SIG-M5 (cell line): ENCODE measurements around the gene KRT1.
"Not testable (repeated sequence)": the region's sequence is repeated elsewhere in the genome, so short reads cannot be mapped to it uniquely, and the experiment has no call there.

Source experiments
- DNase-seq: peaks from one replicate; lab custom pipeline; 2025; lab: John Stamatoyannopoulos, UW

The KRT1 gene

GRCh38 chr12:52680363-52680762 is at the start of gene KRT1:
KRT1 (minus strand) TSS chr12:52680407; CDS start chr12:52680348, 59 bp downstream.
- no peak for DNase-seq

GRCh38 chr12:52729147-52729546 is 48.9 kb upstream of the KRT1 start:
- no peak for DNase-seq

DNA sequence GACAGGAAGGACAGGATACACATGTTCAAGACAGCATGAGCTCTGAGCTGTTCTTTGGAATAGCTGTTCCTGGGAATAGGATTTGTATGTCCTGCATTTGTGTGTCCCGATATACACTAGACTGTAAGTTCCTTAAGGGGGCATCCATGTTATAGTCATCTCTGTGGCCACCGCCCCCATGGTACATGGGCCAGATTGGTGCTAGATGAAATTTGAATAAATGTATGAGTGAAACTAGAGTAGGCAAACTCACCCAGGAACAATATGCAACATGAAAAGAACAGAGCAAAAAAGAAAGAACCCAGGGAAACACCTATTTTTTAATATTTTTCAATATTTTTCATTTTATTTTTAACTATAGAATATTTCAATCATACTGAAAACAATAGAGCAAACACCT is 48.2 kb upstream of the KRT1 start:
- DNase-seq = no peak

DNA sequence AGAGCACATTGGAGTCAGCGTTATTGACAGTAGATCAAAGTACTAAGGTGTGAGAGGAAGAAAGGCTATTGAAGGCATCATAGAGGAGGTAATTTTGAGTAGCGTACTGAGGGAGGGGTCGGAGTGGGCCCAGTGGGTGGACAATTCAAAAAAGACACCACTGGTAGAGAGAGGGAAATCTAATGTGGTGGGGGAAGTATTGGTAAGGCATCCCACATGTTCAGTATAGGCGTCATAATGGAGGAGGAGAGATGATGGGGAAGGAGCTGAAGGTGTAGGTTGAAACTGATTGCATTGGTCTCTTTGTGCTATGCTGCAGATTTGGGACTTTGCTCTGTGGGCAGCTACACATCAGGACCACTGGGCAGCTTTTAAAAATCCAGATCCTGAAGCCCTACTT is 46.8 kb upstream of the KRT1 start:
- DNase-seq = no peak

- no peak for DNase-seq
These were observed 46.2 kb upstream of the KRT1 start for GRCh38 chr12:52726451-52726850.

DNA sequence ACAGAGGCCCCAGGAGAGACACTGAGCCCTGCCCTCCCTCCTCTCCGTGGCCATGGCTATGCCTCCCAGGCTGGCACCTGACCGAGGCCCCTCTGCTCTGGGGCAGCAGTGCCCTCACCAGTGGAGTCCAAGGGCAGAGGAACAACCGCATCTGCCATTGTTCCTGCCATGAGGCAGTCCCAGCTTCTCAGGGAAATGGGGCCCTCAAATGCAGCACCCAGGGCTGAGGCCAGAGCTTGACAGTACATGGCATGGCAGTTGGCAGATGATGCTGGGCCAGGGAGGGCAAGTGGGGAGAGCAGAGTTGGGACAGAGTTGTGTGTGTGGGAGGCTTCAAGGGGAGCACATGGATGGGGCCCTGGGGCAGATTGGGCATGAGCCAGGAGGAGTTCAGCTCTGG is 44.2 kb upstream of the KRT1 start:
- no peak for DNase-seq

GRCh38 chr12:52722680-52723079 is 42.5 kb upstream of the KRT1 start:
- DNase-seq = no peak

- DNase-seq = no peak
These were observed 41.7 kb upstream of the KRT1 start for GRCh38 chr12:52721838-52722470.

GRCh38 chr12:52720365-52720886 is 40.2 kb upstream of the KRT1 start:
- DNase-seq = no peak

GRCh38 chr12:52716061-52716460 is 35.9 kb upstream of the KRT1 start:
- no peak for DNase-seq

DNA sequence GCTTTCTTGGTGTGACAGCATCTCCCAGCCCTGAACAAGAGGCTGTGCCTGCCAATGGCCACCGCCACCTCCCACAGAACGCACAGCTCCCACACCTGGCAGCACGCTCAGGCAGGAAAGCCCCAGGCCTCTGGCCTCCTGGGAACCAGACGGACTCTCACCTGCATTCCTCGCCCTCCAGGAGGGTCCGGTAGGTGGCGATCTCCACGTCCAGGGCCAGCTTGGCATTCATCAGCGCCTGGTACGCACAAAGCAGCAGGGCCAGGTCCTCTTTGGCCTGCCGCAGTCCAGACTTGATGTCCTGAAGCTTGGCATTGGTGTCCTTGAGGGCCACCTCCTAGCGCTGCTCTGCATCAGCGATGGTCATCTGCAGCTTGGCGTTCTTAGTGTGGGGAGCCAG is 35.2 kb upstream of the KRT1 start:
- DNase-seq = no peak

GRCh38 chr12:52714887-52715281 is 34.7 kb upstream of the KRT1 start:
- DNase-seq = no peak

GRCh38 chr12:52713960-52714886 is 34.0 kb upstream of the KRT1 start:
- DNase-seq = no peak

GRCh38 chr12:52712122-52712521 is 31.9 kb upstream of the KRT1 start:
- DNase-seq = not testable (repeated sequence)

GRCh38 chr12:52710730-52711129 is 30.5 kb upstream of the KRT1 start:
- peak; percentile 23 for DNase-seq

DNA sequence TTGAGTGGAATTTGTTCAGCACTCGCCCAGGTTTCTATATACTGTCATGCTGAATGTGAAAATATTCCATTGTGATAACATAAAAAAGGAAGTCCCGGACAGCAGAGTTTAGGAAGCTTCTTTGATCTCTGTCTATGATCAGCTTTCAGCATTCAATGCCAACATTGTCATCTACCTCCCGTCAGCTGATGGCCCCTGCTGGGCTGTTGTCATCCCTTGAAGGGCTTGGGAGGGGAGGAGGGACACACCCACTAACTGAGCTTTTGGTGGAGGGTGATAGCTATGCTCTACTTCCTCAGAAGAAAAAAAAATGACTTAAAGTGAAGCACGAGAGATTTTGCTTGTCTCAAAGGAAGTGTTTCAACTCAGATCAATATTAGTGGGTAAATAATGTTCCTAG is 27.8 kb upstream of the KRT1 start:
- DNase-seq = no peak

GRCh38 chr12:52704464-52704863 is 24.3 kb upstream of the KRT1 start:
- no peak for DNase-seq

DNA sequence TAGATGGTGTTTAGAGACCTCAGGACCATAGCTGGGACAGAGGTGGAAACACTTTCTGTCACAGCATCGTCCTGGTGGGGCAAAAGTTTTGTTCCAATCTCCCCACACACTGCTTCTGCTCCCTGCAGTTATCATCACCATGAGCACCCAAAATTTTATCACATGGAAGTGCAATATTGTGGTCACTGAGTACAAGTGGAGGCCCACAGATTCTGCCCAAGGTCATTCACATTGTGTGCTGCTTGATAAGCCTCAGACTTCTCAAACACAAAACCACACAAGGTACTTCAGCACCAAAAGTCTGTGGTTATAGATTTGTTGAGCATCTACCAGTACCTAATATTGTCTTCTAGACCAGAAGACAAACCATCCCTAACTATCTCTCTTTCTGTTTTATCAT is 23.7 kb upstream of the KRT1 start:
- no peak for DNase-seq

DNA sequence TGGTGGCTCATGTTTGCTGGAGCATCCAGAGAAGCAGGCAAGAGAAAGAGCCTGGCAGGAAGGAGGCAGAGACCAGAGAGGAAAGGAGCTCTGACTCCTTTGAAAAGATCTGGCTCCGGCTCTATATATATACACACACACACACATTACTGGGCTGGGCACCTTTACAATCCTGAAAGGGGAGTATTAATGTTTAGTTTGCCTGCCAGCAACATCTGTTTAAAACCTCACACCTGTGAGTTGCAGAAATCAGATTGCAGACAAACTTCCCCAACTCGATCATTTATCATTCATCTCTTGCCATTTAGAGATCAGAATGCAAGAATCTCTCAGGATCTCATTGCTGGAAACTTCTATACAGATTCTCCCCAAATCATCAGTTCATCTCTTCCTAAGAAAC is 23.2 kb upstream of the KRT1 start, which contains the start of gene KRT77:
Gene KRT77, minus strand, starts transcription at position 101 of the 400 bp plus-strand sequence. Its CDS starts 90 bp downstream, at position 11.
- no peak for DNase-seq

DNA sequence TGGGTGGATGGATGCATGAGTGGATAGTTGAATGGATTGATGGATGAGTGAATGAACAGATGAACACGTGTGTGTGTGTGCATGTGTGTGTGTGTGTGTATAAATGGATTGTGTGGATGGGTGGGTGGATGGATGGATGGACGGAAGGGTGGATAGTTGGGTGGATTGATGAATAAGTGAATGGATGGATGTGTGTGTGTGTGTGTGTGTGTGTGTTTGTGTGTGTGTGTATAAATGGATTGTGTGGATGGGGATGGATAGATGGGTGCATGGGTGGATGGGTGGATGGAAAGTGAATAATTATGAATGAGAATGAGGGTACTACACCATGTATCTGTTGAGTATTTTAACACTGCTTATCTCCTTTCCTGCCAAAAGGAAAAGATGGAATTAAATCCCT is 22.1 kb upstream of the KRT1 start:
- DNase-seq = no peak

GRCh38 chr12:52701281-52701680 is 21.1 kb upstream of the KRT1 start:
- no peak for DNase-seq

DNA sequence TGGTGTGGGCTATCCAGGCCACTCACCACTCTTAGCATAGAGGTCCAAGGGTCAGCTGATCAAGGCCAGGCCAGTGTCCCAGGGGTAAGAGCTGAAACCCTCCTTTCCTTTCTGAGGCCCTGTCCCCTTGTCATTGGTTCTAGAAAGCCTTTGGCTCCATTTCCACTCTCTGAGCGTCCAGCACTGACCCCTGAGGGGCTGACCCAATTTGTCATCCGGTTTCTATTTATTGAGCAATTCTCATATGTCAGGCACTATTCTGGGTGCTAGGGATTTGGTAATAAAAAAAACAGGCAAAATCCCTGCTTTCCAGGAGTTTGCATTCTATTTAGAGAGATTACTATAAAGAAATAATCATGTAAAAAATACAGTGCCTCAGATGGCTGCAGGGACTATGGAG is 19.8 kb upstream of the KRT1 start:
- DNase-seq = no peak

- DNase-seq = no peak
These were observed 19.2 kb upstream of the KRT1 start for GRCh38 chr12:52699373-52699772.
